ENCODE data around the gene TMEM202. TPM values are rescaled to one million over a fixed set of nuclear protein-coding genes. Genes with fewer than 3 reads are reported as not detected.

TMEM202 gene
- total and polyA plus RNA-seq, 10 of the 15 experiments (the other 5 are each of a cell fraction or from before 2014, with no cell fraction given), result not detected

DNA sequence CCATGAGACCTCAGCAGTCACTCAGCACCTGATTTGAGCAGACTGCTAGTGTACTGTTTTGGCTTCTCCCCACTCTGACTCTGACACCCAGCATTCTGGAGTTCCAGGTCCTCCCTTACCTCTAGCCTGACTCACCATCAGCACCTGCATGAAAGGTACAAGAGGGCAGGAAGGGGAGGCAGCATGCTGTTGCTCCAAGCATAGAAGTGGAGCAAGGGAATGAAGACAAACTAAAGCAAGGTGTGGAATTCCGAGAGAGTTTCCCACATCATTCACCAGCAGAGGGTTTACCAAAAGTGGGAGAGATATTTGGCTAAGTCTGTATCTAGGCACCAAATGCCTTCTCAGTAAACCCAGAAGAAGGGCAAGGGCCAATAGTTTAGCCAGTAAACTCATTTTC is 43.6 kb upstream of the TMEM202 start:
- intact Hi-C loops (cut with micrococcal nuclease; ENCODE audit: unreplicated experiment) (no loop called here), in situ Hi-C loops (cut with MboI) (no loop called here)
- POLR2A ChIA-PET, result no interaction called here
- Histone ChIP-seq H3K4me2 (ENCODE audit: control insufficient read depth, insufficient read depth) (no peak overlapping the region), H4K20me1 (ENCODE audit: control insufficient read depth, insufficient read depth) (no peaks in the 10 kb centered on the region), H3K9me3 (replicated peaks; ENCODE audit: control insufficient read depth, insufficient read depth, low read length) (no peaks in the 10 kb centered on the region), H2AFZ (ENCODE audit: control insufficient read depth, low read depth, low read length) (no peak overlapping the region), H3K9ac (ENCODE audit: control insufficient read depth, insufficient read depth, low read length) (no peak overlapping the region), H3K27me3 (replicated peaks in 1 of 2; ENCODE audit: control insufficient read depth in 2 of 2, insufficient read depth in 2 of 2, low read length in 1 of 2) (no peaks in the 10 kb centered on the region), H3K4me1 (ENCODE audit: control insufficient read depth, insufficient read depth, low read length) (0 out of 2 replicates have a peak, but pooled peaks cover 3% of the 10 kb centered on the region), H3K27ac (ENCODE audit: control insufficient read depth, insufficient read depth) (no peak overlapping the region), H3K79me2 (ENCODE audit: control insufficient read depth, insufficient read depth, low read length) (peaks cover 1% of the 10 kb centered on the region), H3K4me3 (no peak overlapping the region), H3K36me3 (ENCODE audit: control insufficient read depth in 2 of 2, insufficient read depth in 2 of 2, low read length in 1 of 2) (peaks cover 28 to 31% of the 10 kb centered on the region in 2 experiments)
- DNase-seq (ENCODE audit: low read depth, low spot score), result no peak
- FAIRE-seq, result no peak
- no TSS peak for BruUV-seq (replicated peaks)
- CTCF ChIA-PET, result no interaction called here
- SMC1A ChIA-PET (ENCODE audit: uncharacterized antibody, unreplicated experiment), result no interaction called here
- WGBS (ENCODE audit: insufficient coverage, insufficient replicate concordance, low lambda C conversion rate, missing lambda C conversion rate), result 100% methylated on average over 1 of the region's 1 CpG
- RAD21 ChIA-PET (ENCODE audit: unreplicated experiment), result no interaction called here
- no peak for TF ChIP-seq GABPA (IDR thresholded peaks at IDR 0.05; ENCODE audit: low read depth)
- TF ChIP-seq BCL11A (IDR thresholded peaks at IDR 0.05; ENCODE audit: low read depth, low read length), result no peak
- TF ChIP-seq ZNF217 (IDR thresholded peaks at IDR 0.05), result no peak
- no peak for TF ChIP-seq ZNF274 (IDR thresholded peaks at IDR 0.05; ENCODE audit: insufficient read depth, insufficient read length)
- ATAC-seq, result no peak

- H3K36me3 ChIP-seq (ENCODE audit: control insufficient read depth in 2 of 2, insufficient read depth in 2 of 2, low read length in 1 of 2), result peaks cover 20% of the 10 kb centered on the region in 2 experiments
- ChIA-PET CTCF (interaction anchor here (1.4 kb wide), 1 partner anchor 73 kb away, joined by 3 read pairs; no protein-coding TSS in a partner anchor), POLR2A (no interaction called here), RAD21 (ENCODE audit: unreplicated experiment) (no interaction called here), SMC1A (ENCODE audit: uncharacterized antibody, unreplicated experiment) (no interaction called here)
- no peak overlapping the region for H3K4me3 ChIP-seq
- H3K27me3 ChIP-seq (replicated peaks in 1 of 2; ENCODE audit: control insufficient read depth in 2 of 2, insufficient read depth in 2 of 2, low read length in 1 of 2), result no peaks in the 10 kb centered on the region
- WGBS (ENCODE audit: insufficient coverage, insufficient replicate concordance, low lambda C conversion rate, missing lambda C conversion rate), result 75% methylated on average over 3 of the region's 3 CpGs
- H4K20me1 ChIP-seq (ENCODE audit: control insufficient read depth, insufficient read depth), result no peaks in the 10 kb centered on the region
- intact Hi-C loops (cut with micrococcal nuclease; ENCODE audit: unreplicated experiment) (no loop called here), in situ Hi-C loops (cut with MboI) (no loop called here)
- H3K27ac ChIP-seq (ENCODE audit: control insufficient read depth, insufficient read depth), result no peak overlapping the region
- BruUV-seq (replicated peaks), result no TSS peak
- H3K4me2 ChIP-seq (ENCODE audit: control insufficient read depth, insufficient read depth), result no peak overlapping the region
- no peak overlapping the region for H3K9ac ChIP-seq (ENCODE audit: control insufficient read depth, insufficient read depth, low read length)
- peaks cover 4% of the 10 kb centered on the region for H3K79me2 ChIP-seq (ENCODE audit: control insufficient read depth, insufficient read depth, low read length)
- ATAC-seq, result no peak
- 0 out of 2 replicates have a peak, but pooled peaks cover 3% of the 10 kb centered on the region for H3K4me1 ChIP-seq (ENCODE audit: control insufficient read depth, insufficient read depth, low read length)
- H3K9me3 ChIP-seq (replicated peaks; ENCODE audit: control insufficient read depth, insufficient read depth, low read length), result no peaks in the 10 kb centered on the region
- no peak overlapping the region for H2AFZ ChIP-seq (ENCODE audit: control insufficient read depth, low read depth, low read length)
- FAIRE-seq, result no peak
- DNase-seq (ENCODE audit: low read depth, low spot score), result no peak
- TF ChIP-seq CHD2 (IDR thresholded peaks at IDR 0.05; ENCODE audit: borderline replicate concordance, low read depth, low read length), result no peak
- TF ChIP-seq, protein P1, sequence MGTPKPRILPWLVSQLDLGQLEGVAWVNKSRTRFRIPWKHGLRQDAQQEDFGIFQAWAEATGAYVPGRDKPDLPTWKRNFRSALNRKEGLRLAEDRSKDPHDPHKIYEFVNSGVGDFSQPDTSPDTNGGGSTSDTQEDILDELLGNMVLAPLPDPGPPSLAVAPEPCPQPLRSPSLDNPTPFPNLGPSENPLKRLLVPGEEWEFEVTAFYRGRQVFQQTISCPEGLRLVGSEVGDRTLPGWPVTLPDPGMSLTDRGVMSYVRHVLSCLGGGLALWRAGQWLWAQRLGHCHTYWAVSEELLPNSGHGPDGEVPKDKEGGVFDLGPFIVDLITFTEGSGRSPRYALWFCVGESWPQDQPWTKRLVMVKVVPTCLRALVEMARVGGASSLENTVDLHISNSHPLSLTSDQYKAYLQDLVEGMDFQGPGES (IDR thresholded peaks at IDR 0.05), result no peak
- no peak for TF ChIP-seq ZZZ3 (IDR thresholded peaks at IDR 0.05; ENCODE audit: control insufficient read depth, insufficient read length, low read depth)
- no peak for TF ChIP-seq BCLAF1 (IDR thresholded peaks at IDR 0.05)
- TF ChIP-seq BRCA1 (IDR thresholded peaks at IDR 0.05; ENCODE audit: low read depth, low read length), result no peak
- no peak for TF ChIP-seq SIX5 (IDR thresholded peaks at IDR 0.05; ENCODE audit: low read depth, low read length, severe bottlenecking)
- TF ChIP-seq E4F1 (IDR thresholded peaks at IDR 0.05; ENCODE audit: borderline replicate concordance, partially characterized antibody), result no peak
Measured at GRCh38 chr15:72358121-72358520, 40.0 kb upstream of the TMEM202 start.

Measured in GM12878 (cell line).